Glomerular visceral epithelial cell (primary cell): Measurements from ENCODE around the gene SHANK3.

Experiments used
- DNase-seq: peaks from one replicate; pipeline ENCODE4 v3.0.0-alpha.2; 2016; ENCODE audit errors: extremely low spot score

SHANK3 gene

DNA sequence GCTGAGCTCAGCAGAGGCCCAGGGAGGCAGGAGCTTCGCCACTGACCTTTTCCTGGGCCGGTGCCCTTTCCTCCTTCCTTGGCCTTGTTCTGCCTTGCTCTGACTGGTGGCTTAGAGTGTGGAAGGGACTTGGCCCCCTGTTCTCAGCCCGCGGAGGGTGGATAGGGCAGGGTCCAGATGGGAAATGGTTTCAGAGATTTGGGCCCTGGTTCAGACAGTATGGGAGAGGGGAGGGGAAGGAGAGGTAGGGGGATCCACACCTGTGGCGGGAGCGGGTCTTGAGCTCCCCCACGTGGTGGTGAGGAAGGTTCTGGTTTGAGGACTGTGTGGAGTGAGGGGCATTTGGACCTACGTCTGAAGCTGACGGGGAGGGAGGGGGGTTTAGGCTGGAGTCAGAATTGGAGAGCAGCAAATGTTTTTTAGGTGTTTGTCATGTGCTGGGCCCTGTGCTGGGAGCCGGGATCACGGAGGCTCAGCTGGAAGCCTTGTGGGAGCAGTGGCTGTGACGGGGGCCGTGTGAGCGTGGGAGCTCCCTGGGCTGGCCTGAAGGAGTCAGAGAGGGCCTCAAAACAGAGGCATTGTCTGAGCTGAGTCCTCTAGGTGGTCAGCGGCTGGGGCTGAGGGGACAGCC, 27.2 kb downstream of the SHANK3 start:
- DNase-seq, result no peak

DNA sequence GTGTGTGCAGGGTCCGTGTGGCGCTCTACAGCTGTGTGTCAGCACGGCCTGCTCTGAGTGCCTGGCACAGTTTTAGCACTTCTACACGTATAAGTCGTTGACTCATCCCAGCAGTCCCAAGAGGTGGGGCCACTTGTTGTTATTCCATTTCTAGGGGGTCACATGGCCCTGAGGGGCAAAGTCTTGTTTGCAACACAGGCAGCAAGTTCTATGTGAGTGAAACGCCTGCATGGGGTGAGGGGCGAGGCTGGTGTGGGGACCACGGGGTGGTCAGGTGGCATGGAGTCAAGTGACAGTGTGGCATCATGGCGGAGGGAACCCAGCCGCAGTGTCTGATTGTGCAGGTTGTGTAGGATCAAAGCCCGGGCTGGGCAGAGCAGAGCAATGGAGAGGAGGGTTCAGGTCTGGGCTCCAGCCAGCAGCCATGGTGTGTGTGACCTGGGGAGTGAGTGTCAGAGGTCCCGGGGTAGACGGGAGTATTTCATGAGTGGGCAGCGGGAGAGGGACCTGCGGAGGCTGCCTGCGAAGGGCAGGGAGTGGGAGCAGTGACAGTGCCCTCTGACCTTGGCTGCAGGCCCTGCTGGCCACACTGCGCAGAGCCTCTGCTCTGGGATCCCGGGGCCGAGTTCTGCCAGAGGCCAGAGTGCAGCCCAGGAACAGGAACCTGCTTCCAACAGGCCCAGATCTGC, 27.9 kb downstream of the SHANK3 start:
- DNase-seq, result no peak

DNA sequence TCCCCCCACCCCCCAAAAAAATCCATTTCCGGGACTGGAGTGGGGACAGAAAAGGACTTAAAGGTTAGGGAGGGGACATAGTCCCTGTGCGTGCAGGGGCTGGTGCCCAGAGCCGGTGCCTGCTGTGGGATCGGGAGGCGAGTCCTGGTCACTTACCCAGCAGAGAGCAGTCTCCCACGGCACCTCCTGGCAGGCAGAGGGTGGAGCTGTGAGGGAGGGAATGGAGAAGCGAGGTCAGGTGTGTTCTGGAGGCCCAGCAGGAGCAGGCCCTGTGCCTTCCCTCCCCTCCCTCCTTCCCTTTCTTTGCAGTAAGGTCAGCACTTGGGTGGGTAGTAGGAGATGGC, 28.4 kb downstream of the SHANK3 start:
- no peak for DNase-seq

DNA sequence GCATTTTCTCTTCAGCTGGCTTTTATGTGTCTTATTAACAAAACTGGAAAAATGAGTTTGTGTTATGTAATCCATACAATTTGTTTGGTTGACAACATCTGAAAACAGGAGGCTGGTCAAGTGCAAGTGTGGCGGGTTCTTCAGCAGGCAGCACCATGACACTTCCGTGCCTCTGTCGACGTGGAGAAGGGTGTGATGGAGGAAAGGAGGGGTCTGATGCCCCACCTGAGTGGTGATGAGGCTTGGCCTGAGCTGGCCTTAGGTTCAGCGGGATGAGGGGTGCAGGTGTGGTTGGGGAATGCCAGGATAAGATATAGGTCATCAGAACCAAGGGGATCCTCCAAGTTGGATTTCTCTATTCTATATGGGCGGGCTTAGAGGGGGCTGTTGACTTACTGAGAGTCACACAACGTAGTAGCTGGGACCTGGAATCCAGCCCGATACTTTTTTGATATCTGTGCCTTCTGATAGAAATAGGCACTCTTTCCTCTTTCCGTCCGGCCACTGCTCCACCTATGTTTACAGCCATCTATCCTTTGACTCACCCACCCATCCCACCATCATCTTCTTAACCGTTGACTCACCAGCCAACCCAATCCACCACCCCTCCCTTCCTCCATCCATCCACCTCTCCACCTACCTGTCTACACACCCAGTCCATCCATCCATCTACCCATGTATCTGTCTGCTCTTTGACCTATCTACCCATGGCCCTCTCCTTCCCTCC, 29.0 kb downstream of the SHANK3 start:
- no peak for DNase-seq

DNA sequence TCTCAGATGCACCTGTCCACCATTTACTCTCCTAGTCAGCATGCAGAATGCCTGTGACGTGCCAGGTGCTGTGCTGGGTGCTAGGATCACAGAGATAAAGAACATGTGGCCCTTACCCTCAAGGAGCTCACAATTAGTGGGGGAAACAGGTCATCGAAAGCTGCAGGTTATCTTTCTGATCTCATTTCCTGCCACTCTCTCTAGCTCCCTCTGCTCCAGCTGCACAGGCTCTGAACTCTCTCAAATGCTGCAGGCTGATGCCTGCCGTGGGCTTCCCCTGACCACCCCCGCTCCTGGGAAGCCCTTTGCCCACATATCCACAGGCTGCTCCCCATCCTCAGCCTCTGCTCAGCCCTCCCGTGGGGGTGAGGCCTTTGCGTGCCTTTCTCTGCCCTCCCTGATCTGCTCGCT, 29.6 kb downstream of the SHANK3 start:
- no peak for DNase-seq

DNA sequence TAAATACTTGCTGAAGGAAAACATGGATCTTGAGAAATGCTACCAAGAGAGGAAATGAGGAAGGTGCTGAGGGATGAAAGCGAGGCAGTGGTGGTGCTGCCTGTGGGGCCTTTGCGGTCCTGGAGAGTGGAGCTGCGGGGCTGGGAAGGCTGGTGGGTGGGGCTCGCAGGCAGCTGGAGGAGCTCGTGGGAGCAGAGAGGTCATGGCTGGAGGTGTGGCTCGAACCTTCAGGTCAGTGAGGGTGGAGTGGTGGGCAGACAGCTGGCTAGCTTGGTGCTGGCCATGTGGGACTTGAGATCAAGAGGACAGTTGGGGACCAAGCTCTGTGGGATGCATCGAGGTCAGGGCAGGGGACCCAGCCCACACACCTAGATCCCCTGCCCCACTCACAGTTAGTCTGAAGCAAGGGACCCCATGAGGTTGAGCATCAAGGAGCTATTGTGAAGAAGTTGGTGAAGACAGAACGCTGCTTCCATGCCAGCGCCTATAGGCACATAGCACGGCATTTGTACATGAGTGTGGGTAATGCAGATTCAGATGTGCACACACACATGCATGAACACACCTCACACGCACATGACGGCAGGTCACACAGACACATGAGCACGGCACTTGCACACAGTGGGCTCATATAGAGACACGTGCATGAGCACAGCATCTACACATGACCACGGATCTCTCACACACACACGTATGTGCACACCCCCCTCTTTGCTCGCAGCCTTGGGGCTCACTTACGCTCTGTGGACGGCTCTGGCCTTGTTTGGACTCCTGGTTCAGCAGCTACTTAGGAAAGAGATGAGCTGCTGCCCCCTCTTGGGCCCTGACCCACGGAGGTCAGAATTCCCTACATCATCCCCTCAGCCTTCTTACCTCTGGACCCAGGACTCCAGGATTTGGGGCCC, 30.4 kb downstream of the SHANK3 start:
- no peak for DNase-seq

DNA sequence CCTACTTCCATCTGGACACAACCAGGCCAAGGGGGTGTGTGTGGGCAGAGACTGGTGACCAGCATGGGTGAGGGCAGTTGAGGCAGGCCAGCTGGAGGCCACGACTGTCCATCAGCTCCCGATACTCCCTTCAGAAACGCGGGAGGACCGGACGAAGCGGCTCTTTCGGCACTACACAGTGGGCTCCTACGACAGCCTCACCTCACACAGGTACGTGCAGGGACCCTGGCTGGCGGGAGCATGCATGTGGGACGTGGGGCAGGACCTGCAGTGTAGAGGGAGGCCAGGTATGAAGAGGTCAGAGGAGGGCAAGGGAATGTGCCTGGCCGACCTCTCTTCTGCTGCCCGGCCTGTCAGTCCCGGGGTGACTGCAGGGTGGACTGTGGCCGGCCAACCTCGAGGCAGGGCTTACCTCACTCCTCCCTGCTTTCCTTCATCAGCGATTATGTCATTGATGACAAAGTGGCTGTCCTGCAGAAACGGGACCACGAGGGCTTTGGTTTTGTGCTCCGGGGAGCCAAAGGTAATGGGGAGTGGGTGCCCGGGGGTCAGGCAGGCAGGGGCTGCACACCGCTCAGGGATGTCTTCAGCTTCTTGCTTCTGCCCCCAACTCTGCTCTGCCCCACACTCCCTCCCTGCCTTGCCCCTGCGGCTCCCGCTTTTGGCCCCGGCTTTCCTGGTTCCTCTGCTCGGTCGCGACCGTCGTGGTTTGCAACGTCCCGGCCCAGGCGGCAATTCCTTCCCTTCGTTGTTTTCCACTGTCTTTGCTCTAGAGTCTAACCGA, 31.3 kb downstream of the SHANK3 start:
- no peak for DNase-seq

DNA sequence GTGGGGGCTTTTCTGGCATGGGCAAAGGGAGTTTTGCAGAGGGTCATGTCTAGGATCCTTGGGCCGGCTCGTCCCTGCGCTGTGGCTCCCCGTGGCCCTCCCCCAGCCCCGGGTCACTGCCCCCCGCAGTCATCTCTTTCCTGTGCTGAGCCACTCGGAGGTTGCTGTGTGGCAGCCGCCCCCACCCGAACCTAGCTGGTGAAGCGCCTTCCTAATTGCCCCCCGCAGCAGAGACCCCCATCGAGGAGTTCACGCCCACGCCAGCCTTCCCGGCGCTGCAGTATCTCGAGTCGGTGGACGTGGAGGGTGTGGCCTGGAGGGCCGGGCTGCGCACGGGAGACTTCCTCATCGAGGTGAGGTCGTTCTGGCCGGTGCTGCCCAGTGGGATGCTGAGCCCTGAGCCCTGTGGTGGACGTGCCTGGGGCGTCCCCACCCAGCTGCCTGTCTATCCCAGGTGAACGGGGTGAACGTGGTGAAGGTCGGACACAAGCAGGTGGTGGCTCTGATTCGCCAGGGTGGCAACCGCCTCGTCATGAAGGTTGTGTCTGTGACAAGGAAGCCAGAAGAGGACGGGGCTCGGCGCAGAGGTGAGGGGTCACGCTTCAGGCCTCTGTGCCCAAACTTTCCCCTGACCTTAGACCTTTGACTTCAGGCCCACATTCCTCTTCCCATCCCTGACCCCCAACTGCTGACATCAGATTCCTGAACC, 32.0 kb downstream of the SHANK3 start:
- no peak for DNase-seq

DNA sequence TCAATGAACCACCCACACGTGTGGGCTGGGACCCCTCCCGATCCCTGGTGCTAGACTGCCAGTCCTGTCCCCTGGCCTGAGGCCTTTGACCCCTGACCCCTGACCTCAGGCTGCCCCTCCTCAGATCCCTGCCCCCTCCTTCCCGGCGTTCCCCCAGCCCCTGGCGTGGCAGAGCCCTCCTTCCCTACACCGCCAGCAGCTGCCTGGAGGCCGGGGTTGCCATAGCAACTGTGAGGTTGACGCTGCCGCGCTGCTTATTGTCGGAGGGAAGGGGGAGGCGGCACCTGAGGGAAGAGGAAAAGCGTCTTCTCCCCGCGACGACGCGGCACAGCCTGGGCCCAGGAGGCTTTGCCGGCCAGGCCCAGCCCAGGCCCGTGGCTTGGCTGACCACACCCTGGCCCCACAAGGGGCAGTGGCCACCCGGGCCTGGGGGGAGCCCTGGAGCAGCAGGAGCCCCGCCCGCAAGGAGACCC, 32.6 kb downstream of the SHANK3 start:
- no peak for DNase-seq

DNA sequence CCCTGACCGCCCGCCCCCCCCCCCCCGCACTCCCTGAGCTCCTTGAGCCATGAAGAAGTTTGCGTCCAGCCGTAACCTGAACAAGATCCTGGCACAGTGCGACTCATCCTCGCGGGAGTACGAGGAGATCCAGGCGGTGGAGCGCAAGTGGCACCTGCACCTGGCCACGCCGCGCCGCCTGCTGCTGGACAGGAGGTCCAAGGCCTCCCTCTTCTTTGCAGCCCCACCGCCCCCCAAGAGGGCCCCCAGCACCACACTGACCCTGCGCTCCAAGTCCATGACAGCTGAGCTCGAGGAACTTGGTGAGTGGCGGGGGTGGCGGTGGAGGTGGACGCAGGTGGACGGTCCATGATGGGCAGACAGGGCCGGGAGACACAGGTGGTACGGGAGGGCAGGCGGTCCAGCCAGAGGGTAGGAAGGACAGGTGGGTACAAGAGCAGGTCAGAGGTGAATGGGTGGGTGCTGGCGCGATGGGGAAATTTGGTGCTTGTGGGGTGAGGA, 33.3 kb downstream of the SHANK3 start:
- no peak for DNase-seq

DNA sequence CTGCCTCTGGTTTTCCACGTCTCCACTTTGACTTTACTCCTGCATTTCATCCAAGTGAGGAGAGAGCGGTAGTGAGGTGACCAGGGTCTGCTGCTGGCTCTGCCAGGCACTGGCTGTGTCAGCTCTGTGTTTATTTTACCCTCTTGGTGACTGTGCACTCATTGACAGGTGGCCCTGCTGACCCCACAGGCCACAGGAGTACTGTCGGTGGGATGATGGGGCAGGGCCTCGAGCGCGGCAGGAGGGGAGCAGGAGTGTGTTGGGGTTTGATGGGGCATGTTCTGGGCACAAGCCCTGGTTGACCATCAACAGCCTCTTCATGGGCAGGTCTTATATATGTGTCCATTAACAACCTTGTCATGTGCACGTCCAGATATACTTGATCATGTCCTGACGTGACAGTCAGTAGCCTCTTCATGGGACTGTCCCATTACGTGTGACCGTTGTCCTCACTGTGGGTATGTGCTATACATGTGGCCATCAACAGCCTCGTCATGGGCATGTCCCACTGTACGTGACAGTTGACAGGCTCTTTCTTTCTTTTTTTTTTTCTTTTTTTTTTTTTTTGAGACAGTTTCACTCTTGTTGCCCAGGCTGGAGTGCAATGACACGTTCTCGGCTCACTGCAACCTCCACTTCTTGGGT, 34.0 kb downstream of the SHANK3 start:
- no peak for DNase-seq

DNA sequence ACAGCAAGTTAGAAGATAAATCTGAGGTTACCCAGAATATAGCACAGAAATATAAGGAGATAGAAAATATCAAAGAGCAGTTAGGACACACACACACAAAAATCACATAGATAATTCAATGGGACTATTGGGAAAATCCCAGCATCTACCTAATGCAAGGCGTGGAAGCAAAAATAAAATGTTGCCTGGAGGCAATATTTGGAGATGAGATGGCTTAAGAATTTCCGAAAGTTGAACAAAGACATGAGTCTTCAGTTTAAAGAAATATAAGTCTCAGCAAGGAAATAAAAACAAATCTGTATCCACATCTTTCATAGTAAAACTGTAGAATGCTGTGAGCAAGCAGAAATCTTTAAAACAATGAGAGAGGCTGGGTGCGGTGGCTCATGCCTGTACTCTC, 35.9 kb downstream of the SHANK3 start:
- no peak for DNase-seq

DNA sequence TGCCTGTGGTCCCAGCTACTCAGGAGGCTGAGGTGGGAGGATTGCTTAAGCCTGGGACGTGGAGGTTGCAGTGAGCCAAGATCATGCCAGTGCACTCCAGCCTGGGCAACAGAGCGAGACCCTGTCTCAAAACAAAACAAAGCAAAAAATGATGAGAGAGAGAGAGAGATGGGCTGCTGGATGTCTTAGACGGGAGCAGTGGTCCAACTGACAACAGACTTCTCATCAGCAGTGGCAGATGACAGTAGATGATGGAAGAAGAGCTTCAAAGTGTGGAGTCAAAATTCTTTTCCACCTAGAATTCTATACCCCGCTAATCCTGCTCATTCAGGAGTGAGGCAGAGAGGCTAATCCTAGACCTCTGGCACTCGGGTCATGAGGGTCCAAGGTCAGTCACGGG, 36.4 kb downstream of the SHANK3 start:
- no peak for DNase-seq

DNA sequence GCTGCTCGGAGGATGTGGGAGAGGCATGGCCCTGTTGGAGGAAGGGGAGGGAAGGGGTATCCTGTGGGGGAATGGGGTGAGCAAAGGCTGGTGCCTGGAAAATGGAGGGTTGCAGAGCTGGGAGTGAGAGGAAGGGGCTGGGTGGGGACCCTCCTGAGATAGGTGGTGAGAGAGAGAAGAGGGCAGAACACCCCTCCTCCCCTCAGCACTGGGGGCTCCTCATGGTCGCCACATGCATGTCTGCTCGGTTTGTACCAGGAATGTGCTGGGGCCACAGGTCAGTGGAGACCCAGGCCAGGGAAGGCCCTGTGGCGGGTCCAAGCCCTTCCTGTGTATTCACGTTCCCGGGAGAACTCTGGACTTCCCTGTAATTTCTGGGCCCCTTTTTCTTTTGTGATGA, 37.6 kb downstream of the SHANK3 start:
- DNase-seq, result no peak

DNA sequence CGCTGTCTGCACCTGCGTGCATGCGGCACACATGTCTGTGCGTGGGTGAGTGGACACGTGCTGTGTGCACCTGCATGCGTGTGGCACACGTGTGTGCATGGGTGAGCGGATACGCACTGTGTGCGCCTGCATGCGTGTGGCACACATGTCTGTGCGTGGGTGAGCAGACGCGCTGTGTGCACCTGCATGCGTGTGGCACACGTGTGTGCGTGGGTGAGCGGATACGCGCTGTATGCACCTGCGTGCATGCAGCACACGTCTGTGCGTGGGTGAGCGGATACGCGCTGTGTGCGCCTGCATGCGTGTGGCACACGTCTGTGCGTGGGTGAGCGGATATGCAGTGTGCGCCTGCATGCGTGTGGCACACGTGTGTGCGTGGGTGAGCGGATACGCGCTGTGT, 38.3 kb downstream of the SHANK3 start:
- DNase-seq, result no peak

DNA sequence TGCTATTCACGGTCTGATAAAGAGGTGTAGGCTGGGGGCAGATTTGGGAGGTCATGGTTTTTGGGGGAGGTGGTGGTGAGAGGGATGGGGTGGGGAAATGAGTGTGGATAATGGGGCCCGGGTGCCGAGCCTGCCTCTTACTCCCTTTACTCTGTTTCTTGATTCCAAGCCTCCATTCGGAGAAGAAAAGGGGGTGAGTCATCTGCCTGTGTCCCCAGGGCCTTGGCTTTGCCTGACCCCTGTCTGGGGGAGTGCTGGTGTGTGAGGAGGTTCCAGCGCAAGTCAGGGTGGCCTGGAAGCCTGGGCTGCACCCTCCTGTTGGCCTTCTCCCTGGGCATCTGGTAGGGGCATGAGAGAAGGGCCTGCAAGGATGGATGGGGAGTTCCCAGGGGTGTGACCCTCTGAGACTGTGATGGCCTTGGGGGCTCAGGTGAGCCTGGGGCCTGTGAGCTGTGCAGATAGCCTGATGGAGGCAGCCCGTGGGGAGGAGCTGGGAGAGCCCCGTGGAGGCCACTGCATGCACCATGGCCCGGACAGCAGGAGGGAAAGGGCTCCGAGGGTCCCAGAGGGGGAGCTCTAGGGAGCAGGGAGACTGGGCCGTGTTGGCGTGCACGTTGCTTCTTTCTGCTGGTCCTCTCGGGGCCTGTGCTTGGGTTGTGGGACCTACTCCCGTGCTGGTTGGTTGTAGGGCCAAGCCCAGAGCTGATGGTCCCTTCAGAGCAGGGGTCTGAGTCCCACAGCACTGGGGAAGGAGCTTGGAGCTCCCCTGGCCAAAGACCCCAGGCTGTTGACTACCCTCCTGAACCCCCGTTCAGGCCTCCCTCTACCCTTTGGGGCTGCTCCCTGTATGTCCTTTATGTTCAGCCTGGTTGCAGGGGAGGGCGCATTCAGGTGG, 39.1 kb downstream of the SHANK3 start:
- no peak for DNase-seq

DNA sequence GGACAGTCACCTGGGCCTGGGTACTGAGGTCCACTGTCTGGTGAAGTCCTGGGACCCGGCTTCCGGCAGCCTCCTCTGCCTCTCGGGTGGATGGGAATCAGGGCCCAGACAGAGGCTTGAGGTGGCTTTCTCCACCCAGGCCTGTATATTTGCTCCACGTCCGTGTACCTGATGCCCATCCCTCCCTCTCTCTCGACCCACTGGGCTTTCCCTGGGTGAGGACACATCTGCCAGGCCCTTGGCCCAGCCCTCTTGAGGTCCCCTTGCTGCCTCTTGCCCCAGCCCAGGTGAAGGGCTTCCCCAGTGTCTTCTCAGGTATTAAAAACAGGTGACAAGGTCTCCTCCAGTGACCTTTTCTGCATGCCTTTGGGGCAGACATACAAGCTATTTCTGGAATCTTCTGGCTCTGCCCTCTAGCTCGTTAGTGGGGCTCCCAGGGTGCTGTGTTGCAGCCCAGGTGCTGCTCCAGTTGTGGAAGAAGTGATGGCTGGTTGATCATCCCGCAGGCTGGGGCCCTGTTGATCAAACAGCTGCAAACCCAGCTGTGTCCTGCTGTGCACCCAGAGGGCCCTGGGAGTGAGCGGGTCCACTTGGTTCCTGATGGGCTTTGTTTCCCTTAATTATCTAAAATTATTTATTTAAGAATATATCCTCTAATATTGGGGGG, 39.9 kb downstream of the SHANK3 start:
- DNase-seq, result no peak

DNA sequence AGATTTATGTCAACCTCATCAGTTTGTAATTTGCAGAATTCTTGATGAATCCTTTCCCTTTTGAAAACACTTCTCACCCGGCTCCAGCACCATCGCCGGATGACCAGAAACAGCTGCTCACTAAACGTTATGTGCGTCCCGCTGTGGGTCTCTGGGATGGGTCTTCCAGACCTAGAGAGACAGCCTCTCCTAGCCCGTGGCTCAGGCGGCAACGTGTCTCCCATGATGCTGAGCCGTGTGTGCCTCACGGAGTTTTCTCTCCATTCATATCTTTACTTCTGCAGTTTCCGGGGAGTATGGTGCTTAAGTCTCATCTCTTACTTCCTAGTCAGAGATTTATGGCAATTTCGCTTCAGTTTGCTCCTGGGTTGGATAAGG, 40.4 kb downstream of the SHANK3 start:
- no peak for DNase-seq
